ENCODE measurements around the gene MYO16.

The MYO16 gene

GRCh38 chr13:108789476-108789875 lies 160.1 kb downstream of the MYO16 start (continued):
- TF ChIP-seq ZNF623 (tag by site-specific recombination; IDR thresholded peaks at IDR 0.05) (no peak), ZFP69B (tag by site-specific recombination; IDR thresholded peaks at IDR 0.05) (no peak), ZNF114 (tag by site-specific recombination; IDR thresholded peaks at IDR 0.05) (no peak), ZNF148 (tag by site-specific recombination; IDR thresholded peaks at IDR 0.05; ENCODE audit: borderline replicate concordance) (no peak), KLF17 (tag by site-specific recombination; IDR thresholded peaks at IDR 0.05) (no peak), ZNF146 (tag by site-specific recombination; IDR thresholded peaks at IDR 0.05) (no peak), ZNF138 (tag by site-specific recombination; IDR thresholded peaks at IDR 0.05; ENCODE audit: borderline replicate concordance) (no peak), ZNF341 (tag by site-specific recombination; IDR thresholded peaks at IDR 0.05; ENCODE audit: low read depth) (no peak), SALL2 (tag by site-specific recombination; IDR thresholded peaks at IDR 0.05; ENCODE audit: borderline replicate concordance) (no peak), ZBTB20 (tag by site-specific recombination; IDR thresholded peaks at IDR 0.05) (no peak)

GRCh38 chr13:108795841-108796240 lies 166.4 kb downstream of the MYO16 start:
- no peaks in the 10 kb centered on the region for H3K36me3 ChIP-seq (ENCODE audit: control insufficient read depth in 2 of 2, insufficient read depth in 1 of 2, low read length in 2 of 2)
- no peaks in the 10 kb centered on the region for H3K9me3 ChIP-seq (ENCODE audit: control insufficient read depth, insufficient read depth, low read depth, low read length)
- no peak for TF ChIP-seq ZNF433 (tag by site-specific recombination; IDR thresholded peaks at IDR 0.05; ENCODE audit: low read depth)
- no peak for TF ChIP-seq GLI4 (tag by site-specific recombination; IDR thresholded peaks at IDR 0.05)
- TF ChIP-seq ZNF549 (tag by site-specific recombination; IDR thresholded peaks at IDR 0.05) = no peak
- TF ChIP-seq ZBTB20 (tag by site-specific recombination; IDR thresholded peaks at IDR 0.05) = no peak
- no peak for TF ChIP-seq ZNF404 (tag by site-specific recombination; IDR thresholded peaks at IDR 0.05)
- no peak for TF ChIP-seq ZNF155 (tag by site-specific recombination; IDR thresholded peaks at IDR 0.05)
- no peak for TF ChIP-seq ZNF658 (tag by site-specific recombination; IDR thresholded peaks at IDR 0.05)
- no peak for TF ChIP-seq KLF16 (tag by site-specific recombination; IDR thresholded peaks at IDR 0.05)
- TF ChIP-seq ZNF645 (tag by site-specific recombination; IDR thresholded peaks at IDR 0.05) = no peak
- TF ChIP-seq SCRT1 (tag by site-specific recombination; IDR thresholded peaks at IDR 0.05; ENCODE audit: borderline replicate concordance) = no peak
- TF ChIP-seq ZNF341 (tag by site-specific recombination; IDR thresholded peaks at IDR 0.05; ENCODE audit: low read depth) = no peak
- no peak for TF ChIP-seq ZNF558 (tag by site-specific recombination; IDR thresholded peaks at IDR 0.05)
- TF ChIP-seq KLF8 (tag by site-specific recombination; IDR thresholded peaks at IDR 0.05) = no peak
- no peak for TF ChIP-seq GLIS1 (tag by site-specific recombination; IDR thresholded peaks at IDR 0.05)
- TF ChIP-seq ZNF843 (tag by site-specific recombination; IDR thresholded peaks at IDR 0.05) = no peak
- TF ChIP-seq ZNF311 (tag by site-specific recombination; IDR thresholded peaks at IDR 0.05; ENCODE audit: borderline replicate concordance) = no peak
- TF ChIP-seq ZNF561 (tag by site-specific recombination; IDR thresholded peaks at IDR 0.05; ENCODE audit: borderline replicate concordance) = no peak
- no peak for TF ChIP-seq ZNF510 (tag by site-specific recombination; IDR thresholded peaks at IDR 0.05; ENCODE audit: insufficient replicate concordance)
- no peak overlapping the region for H3K27ac ChIP-seq (ENCODE audit: extremely low read depth, low read depth, low read length)
- H3K4me3 ChIP-seq (ENCODE audit: low read depth, low read length) = no peak overlapping the region
- CTCF ChIA-PET = no interaction called here
- H3K4me1 ChIP-seq (ENCODE audit: control insufficient read depth, insufficient read depth, low read length) = no peaks in the 10 kb centered on the region
- POLR2A ChIA-PET = no interaction called here

Data from HEK293 (cell line).